ENCODE results near the gene GPNMB. TPM values are rescaled to one million over a fixed set of nuclear protein-coding genes. Genes with fewer than 3 reads are reported as not detected.
"Not testable (repeated sequence)": the region's sequence is repeated elsewhere in the genome, so short reads cannot be mapped to it uniquely, and the experiment has no call there.

Gene GPNMB
- 100 to 1,000 TPM; 109 to 134 TPM for total RNA-seq
- long read RNA-seq, transcript GPNMB-201 (11 exons, 2,862 nt): major isoform, 85 of 131 reads
- long read RNA-seq, transcript GPNMB-203 (4 exons, 1,673 nt): minor isoform, 9 of 131 reads
- long read RNA-seq, transcript GPNMB-202 (11 exons, 2,763 nt): minor isoform, 9 of 131 reads
- long read RNA-seq, partial matches to known transcripts: 18 of 131 reads
- long read RNA-seq, other reads (novel, unspliced or antisense): 8 of 131 reads

DNA sequence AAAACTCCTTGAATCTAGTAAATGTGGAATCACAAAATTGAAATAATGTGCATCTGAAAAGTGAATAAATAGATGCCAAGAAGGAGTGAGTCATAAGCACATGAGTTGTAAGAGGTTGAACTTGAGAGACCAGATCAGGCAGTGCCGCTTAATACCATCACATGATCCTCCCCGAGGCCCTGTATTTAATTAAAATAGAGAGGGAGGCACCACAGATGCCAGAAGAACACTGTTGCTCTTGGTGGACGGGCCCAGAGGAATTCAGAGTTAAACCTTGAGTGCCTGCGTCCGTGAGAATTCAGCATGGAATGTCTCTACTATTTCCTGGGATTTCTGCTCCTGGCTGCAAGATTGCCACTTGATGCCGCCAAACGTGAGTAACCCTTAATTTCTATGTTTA is at the start of gene GPNMB:
TSS of gene GPNMB (plus strand) at position 221 of the 400 bp plus-strand sequence. CDS start at position 304, 83 bp downstream.
- ATAC-seq (peak; percentile 55 to 85), DNase-seq (no peak)
- intact Hi-C loops (cut with DNase I): loop anchor here (5.0 to 10.0 kb wide), 3 partner anchors 44 to 142 kb away; partner anchors contain the start of gene KLHL7 (in 1 of the 2)

DNA sequence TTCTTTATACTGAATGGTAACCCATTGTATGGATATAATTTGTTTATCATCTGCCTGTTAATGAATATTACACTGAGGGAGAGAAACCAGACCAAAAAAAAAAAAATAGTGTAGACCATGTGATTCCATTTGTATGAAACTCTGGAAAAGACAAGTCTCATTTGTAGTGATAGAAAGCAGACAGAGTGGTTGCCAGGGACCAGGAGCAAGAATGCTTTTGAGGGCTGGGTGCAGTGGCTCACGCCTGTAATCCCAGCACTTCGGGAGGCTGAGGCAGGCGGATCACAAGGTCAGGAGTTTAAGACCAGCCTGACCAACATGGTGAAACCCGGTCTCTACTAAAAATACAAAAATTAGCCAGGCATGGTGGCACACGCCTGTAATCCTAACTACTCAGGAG is 48.8 kb upstream of the GPNMB start:
- DNase-seq; intact Hi-C loops (cut with DNase I); ATAC-seq: not testable (repeated sequence)

DNA sequence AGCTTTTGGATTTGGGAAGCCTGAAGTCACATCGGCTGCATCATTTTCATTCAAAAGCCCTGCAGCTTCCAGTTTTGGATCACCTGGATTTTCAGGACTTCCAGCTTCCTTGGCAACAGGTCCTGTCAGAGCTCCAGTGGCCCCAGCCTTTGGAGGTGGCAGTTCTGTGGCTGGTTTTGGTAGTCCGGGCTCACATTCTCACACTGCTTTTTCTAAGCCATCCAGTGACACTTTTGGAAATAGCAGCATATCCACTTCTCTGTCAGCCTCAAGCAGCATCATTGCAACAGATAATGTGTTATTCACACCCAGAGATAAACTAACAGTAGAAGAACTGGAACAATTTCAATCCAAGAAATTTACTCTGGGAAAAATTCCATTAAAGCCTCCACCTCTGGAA is 46.2 kb upstream of the GPNMB start:
- DNase-seq (no peak), ATAC-seq (peak; percentile 51 to 88)
- intact Hi-C loops (cut with DNase I): loop anchor here in 1 of 2 donors (5.0 kb wide), 1 partner anchor 47 kb away; the partner anchor contains the start of gene GPNMB

DNA sequence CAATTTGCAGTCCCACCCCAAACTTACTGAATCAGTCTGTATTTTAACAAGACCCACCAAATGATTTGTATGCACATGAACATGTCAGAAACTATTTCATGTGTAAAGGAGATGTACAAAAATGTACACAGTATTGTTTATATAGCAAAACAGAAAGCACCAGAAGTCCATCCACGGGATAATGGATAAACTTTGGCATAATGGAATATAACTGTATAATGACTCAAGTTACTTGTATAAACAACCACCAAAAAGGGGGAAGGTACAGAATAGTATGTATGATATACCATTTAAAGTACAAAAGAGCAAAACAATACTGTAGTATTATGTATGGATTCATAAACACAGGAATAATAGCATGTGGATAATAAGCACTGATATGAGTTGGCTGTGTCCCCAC is 42.3 kb upstream of the GPNMB start:
- no peak for DNase-seq
- no peak for ATAC-seq
- intact Hi-C loops (cut with DNase I): loop anchor here in 1 of 2 donors (5.0 kb wide), 1 partner anchor 43 kb away; the partner anchor contains the start of gene GPNMB

DNA sequence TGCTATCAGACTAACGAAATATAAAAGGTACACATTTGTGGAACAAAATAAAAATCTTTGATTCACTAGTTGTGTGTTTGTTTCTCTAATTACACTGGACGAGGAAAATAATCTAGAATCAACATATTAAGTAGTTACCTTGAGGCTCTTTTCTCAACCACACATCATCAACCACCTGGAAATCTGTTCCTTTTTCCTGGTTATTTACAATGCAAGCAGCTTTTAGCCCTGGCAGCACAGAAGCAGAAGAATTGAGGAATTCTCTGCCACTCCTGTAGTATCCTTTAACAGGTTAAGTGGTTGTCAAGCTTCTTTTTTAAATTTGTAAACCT is 41.0 kb upstream of the GPNMB start:
- DNase-seq (no peak), ATAC-seq (no peak)
- intact Hi-C loops (cut with DNase I): no loop called here

DNA sequence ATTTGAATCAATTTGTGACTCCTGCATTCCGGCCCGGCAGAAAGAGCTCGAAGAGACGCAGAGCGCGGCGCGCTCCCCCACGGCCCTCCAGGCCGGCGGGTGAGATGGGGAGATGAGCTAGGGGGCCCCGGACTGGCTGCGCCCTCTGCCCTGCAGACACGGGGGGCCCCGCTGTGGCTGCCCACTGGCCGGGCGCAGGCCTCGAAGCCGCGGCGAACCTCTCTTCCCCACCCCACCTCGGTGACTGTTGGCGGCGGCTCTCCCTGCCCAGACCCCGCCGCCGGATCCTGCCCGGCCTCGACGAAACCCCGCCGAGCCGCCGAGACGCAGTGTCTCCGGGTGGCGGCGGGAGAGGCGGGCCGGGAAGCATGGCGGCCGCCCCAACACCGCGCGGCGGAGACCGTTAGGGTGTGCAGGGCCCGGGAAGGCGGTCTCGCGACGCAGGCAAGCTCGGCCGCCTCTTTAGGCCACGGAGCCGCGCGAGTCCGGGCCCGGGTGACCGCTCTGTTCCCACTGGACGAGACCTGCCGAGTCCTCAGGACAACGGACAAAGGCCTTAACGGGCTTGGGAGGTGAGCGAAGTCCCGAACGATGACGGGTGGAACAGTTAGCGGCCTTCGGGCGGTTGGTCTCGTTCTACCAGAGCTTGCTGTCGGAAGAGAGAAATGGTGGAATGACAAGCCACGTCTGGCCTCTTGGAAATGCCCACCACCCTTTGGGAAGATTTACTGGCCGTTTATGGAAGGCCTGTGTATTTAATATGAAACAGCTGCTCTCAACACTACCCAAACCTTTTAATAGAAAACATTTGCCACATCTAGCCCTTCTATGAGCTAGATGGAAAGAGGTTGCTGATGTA is 40.4 kb upstream of the GPNMB start:
- DNase-seq (peak; percentile 41), ATAC-seq (peak; percentile 84 to 85)
- intact Hi-C loops (cut with DNase I): no loop called here

DNA sequence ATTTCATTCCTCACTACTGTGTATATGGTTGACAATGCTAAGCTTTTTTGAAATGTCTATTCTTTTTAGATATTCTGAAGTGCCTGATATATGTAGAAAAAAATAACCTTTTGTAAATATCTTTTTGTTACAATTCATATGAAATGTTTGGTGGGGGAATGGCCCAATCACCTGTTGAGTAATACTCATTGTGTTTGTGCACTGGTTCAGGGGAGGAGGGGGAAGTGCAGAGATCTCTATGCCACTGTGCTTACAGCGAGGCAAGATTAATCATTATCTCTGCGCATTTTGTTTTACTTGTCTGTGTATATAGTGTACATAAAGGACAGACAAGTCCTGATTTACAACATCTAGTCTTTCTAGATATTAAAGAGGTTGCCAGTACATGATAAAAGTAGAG is 39.6 kb upstream of the GPNMB start:
- intact Hi-C loops (cut with DNase I): no loop called here
- ATAC-seq (no peak), DNase-seq (no peak)

DNA sequence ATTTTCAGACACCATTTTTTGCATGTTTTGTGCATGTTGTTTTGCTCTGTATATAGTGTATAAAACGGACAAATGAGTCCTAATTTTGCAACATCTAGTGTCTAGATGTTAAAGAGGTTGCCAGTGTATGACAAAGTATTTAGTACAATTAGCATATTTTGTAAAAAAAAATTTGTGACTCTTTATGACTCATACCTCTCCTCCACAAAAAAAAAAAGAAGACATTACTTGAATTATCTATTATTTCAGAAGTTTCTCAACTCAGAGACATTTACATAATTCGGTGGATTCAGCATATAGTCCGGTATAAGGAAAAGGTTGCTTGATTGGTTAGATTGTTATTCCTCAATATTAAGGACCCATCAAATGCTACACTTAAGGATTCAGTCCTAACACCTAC is 38.7 kb upstream of the GPNMB start:
- no peak for DNase-seq
- no peak for ATAC-seq
- intact Hi-C loops (cut with DNase I): no loop called here

DNA sequence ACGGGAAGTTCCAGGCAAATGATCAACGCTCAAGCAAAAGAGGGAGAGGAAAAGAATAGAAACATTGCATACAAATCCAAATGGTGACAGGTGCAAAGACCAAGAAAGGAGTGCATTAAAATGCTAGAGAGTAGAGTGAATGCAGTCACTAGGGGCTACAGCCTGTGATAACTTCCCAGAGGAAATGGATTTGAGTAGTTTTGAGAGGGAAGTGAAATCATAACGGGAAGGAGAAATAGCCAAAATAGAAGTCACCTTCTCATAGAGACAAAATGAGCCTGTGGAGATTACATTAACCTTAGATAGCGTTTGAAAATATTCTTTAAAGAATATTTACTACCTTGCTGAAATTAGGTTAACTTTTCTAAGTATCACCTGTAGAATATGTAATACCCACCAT is 38.3 kb upstream of the GPNMB start:
- intact Hi-C loops (cut with DNase I): no loop called here
- DNase-seq: no peak
- no peak for ATAC-seq

DNA sequence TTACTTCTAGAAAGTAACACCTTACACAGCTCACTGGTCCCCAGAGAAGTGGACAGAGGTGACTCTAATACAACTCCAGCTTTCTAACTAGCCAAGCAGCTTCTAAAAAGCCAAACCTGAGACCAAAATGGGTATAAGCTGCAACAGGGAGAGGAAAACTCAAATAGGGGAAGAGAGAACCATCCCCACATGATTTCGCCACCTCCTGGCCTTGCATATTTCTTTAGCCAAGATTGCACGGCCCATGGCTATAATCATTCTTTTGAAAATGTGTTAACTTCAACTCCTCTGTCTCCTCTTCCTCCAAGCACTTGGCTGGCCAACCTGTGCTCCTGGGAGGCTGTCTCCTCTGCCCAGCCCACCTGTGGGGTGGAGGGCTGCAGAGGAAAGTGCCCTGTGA is 36.1 kb upstream of the GPNMB start:
- ATAC-seq (no peak), DNase-seq (no peak)
- intact Hi-C loops (cut with DNase I): no loop called here

DNA sequence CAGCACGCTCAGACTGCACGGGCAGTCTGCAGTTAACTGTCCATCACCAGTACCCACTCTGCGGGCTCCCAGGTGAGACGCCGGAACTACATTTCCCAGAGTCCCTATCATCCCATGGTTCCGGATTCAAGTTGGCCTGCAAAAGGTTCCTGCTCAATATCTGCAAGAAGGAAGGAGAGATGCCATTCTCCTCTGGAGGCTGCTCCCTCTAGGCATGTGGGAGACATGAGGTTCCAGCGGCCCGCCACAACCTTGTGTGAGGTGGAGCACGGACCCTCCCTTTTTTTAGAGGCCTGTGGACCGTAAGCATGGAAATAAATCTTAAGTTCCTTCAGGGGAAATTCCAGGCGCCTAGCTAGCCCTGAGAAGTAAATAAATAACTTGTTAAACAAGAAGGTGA is 35.0 kb upstream of the GPNMB start:
- intact Hi-C loops (cut with DNase I): no loop called here
- no peak for ATAC-seq
- DNase-seq: no peak

DNA sequence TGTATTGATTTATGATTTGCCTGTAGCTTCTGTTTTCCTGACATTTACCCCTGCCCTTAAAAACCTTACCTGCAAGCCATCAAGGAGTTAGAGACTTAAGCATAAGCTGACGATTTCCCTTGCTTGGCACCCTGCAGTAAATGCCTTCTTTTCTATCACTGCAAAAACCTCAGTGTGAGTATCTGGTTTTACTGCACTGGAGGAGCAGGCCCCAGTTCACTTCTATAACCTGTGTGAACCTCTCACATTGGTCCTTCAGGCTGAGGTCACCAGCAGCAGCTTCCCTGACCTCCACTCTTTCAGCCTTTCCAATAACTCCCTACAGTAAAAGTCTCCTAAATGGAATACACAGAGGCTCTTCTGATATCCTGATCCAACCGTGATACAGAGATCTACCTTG is 34.2 kb upstream of the GPNMB start:
- intact Hi-C loops (cut with DNase I): no loop called here
- no peak for DNase-seq
- ATAC-seq: no peak

DNA sequence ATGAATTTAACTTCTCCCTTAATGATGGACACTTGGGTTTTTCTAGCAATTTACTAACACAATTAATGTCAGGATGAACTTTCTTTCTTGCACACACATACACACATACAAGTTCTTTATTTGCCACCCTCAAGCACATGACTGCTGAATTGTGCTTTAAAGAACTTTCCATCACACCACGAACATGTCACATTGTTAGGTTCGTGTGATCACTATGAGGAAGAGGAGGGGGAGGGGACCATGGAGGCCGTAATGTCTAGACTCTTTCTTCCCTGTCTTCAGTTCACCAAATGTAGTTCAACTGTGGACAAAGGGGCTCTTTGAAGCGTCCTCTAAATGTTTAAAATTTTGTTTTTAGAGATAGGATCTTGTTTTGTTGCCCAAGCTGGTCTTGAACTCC is 33.7 kb upstream of the GPNMB start:
- intact Hi-C loops (cut with DNase I): no loop called here
- ATAC-seq (no peak), DNase-seq (no peak)

DNA sequence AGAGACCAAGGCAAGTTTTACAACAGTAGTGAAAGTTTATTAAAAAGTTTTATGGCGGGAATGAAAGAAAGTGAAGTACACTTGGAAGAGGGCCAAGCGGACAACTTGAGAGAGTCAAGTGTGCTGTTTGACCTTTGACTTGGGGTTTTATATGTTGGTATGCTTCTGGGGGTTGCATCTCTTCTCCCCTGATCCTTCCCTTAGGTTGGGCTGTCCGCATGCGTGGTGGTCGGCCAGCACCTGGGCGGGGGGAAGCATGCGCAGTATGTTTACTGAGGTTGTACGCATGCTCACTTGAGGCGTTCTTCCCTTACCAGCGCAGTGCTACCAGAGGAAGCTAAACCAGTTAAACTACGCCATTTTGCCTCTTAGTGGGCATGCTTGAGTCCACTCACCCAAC is 32.8 kb upstream of the GPNMB start:
- intact Hi-C loops (cut with DNase I): no loop called here
- no peak for DNase-seq
- no peak for ATAC-seq

DNA sequence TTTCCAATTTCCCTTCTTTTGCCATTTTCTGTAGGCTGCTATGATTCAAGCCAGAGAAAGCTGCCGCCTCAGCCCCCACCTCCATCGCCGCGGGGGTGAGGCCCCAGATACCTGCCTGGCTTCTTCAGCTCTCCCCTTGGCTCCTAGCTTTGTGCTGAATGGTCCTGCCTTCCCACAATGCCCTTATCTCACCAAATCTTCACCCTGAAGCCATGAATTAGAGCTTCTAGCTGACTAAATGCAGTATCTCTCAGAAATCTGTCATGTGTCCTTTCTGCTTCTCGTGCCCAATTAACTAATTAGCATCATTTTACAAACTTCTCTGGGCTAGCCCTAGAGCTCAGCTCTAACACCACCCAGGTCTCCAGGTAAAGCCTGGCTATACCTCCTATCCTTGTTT is 32.2 kb upstream of the GPNMB start:
- intact Hi-C loops (cut with DNase I): no loop called here
- no peak for ATAC-seq
- no peak for DNase-seq

DNA sequence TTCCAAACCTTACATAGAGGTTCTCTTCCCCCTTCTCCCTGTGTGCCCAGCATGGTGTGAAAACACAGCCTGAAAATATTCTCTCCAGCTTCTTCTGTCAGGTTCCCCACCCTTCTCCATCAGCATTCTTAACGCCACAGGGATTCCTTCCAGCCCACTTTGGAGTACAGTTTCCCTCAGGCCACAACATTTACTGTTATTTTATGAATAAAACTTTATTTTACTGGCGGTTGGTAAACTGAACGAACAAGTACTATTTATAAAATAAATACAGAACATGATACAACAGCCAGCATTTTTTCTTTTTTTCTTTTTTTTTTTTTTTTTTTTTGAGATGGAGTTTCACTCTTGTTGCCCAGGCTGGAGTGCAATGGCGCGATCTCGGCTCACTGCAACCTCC is 31.6 kb upstream of the GPNMB start:
- ATAC-seq: no peak
- intact Hi-C loops (cut with DNase I): no loop called here
- no peak for DNase-seq

DNA sequence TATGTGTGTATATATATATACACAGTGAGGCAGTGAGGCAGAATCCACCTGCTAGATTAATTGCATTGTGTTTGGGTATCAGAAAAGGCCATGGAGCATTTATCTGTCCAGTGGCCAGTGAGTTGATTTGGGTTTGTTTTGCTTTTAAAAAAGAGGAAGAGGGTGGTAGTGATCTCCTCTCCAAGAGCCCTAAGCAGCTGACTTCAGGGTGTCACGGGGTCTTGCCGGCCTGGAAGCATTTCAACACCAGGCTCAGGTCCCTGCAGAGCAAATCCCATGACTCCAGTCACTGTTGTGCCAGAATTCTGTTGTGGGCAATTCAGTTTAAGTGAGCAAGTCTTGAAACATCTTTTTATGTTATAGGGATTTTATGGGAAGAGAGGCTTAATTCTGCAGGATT is 30.6 kb upstream of the GPNMB start:
- DNase-seq (peak; percentile 37), ATAC-seq (peak; percentile 47 to 78)
- intact Hi-C loops (cut with DNase I): no loop called here

DNA sequence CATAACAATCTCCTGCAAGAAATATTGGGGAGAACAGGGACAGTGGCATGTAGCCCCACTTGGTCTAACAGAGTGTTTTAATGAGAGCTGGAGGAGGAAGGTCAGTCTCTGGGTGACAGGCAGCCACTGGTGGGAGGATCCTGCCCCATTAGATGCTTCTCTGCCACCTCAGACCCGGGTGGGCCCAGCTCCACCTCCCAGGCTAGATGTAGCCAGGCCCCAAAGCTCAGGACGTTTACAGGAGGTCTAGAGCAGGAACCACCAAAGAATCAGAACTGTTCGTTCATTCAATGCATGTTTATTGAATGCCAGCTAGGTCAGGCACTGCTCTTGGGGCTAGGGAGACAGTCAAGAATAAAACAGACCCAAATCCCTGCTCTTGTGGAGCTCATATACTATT is 28.4 kb upstream of the GPNMB start:
- intact Hi-C loops (cut with DNase I): no loop called here
- ATAC-seq (no peak), DNase-seq (no peak)

DNA sequence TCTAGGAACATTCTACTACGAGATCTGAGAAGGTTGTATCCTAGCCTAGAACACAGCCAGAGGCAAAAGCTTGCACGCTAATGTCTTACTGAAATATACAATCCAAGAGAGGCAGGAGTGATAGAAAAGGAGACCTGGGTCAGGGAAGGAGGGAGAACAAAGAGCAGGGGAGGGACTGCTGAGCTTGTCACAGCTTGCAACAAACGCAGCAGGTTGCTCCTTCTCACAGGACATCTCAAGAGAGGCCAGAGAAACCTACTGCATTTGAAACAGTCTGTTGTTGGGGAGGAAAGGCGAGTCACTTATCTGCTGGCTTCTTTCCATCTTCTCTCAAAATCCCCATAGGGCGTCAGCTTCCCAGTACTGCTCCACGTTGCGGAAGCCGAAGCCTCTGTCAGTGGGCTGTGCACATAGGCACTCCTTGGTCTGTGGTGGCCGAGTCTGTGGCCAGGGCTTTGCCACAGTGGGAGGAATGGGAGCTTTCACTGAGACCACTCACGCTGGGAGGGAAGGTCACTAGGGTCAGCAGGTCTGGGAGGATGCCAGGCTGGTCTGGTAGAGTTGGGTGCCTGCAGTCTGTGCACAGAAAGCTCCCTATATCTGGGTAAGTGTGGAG is 25.8 kb upstream of the GPNMB start:
- peak; percentile 23 to 25 for ATAC-seq
- intact Hi-C loops (cut with DNase I): no loop called here
- peak; percentile 33 for DNase-seq

DNA sequence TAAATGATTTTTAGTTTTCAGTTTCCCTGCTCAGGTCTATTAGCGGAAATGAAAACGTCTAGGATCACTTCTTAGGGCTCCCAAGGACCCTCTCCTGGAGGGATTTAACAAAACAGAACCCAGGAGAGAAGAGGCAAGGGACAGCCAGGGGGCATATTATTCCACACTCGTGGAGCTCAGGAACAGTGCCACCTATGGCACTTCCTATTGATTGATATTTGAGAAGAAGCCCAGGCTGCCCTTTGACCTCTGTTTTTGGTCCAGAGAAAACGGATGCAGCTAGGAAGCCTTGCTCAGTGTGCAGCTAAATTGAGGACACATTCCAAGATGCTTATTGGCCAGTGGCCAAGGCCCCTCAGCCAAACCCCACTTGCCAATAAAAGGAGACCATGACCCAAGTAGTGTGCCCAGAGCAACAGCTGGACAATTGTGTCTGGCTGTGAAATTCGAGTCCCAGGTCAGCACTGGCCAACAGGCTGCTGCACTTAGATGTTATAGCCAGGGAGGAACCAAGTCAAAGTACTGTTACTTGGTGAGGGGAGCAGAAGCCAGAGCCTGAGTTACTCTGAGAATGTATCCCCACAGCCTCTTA is 24.0 kb upstream of the GPNMB start:
- DNase-seq (no peak), ATAC-seq (peak in 1 of 2 donors; percentile 23)
- intact Hi-C loops (cut with DNase I): no loop called here
